SU-DHL-6 (cell line): ENCODE data around the gene PCCB.

Source experiments
- CTCF ChIP-seq: fragments of 200-600 bp; sonication (generic); IDR thresholded peaks from one replicate; pipeline ENCODE4 v1.5.1; 2017; ENCODE audit warnings: antibody characterized with exemption, mild to moderate bottlenecking, low read length, moderate library complexity; ENCODE audit not compliant: insufficient read depth, poor library complexity, severe bottlenecking
- EZH2phosphoT487 ChIP-seq: fragments of 200-600 bp; sonication (generic), shearing (Covaris generic); conservative IDR thresholded peaks from 2 replicates; pipeline ENCODE4 v1.6.1; 2018; ENCODE audit warnings: mild to moderate bottlenecking, antibody characterized with exemption, low read length, moderate library complexity, mixed read lengths

- no peak for TF ChIP-seq EZH2phosphoT487
- no peak for TF ChIP-seq CTCF
Observed at GRCh38 chr3:136255672-136256406, 5.7 kb downstream of the PCCB start.
